Ecto neural progenitor cell (in vitro differentiated cells): ENCODE data around the gene IL9R.
"Not testable (repeated sequence)": the region's sequence is repeated elsewhere in the genome, so short reads cannot be mapped to it uniquely, and the experiment has no call there.

Experiments used
- DNase-seq: peaks from one replicate; pipeline ENCODE4 v3.0.0-alpha.2; 2018; ENCODE audit warnings: low spot score

IL9R gene

GRCh38 chrX:155998761-155999510 is 1.4 kb downstream of the IL9R start:
- no peak for DNase-seq

- DNase-seq, result not testable (repeated sequence)
Observed at GRCh38 chrX:155999751-156000150, 2.3 kb downstream of the IL9R start.

GRCh38 chrX:156000361-156000926 is 2.9 kb downstream of the IL9R start:
- DNase-seq, result no peak

GRCh38 chrX:156001001-156001666 is 3.6 kb downstream of the IL9R start:
- no peak for DNase-seq

- no peak for DNase-seq
Observed at GRCh38 chrX:156001667-156002021, 4.1 kb downstream of the IL9R start.

GRCh38 chrX:156002507-156002906 is 5.0 kb downstream of the IL9R start:
- DNase-seq, result no peak

- DNase-seq, result no peak
Observed at GRCh38 chrX:156003486-156004185, 6.1 kb downstream of the IL9R start.

GRCh38 chrX:156004256-156004655 is 6.8 kb downstream of the IL9R start:
- DNase-seq, result no peak

GRCh38 chrX:156004740-156005139 is 7.2 kb downstream of the IL9R start:
- no peak for DNase-seq

- DNase-seq, result no peak
Observed at GRCh38 chrX:156005144-156005543, 7.6 kb downstream of the IL9R start.

GRCh38 chrX:156006468-156006867 is 9.0 kb downstream of the IL9R start:
- not testable (repeated sequence) for DNase-seq

- not testable (repeated sequence) for DNase-seq
Observed at GRCh38 chrX:156008379-156008778, 10.9 kb downstream of the IL9R start.

GRCh38 chrX:156008915-156009314 is 11.4 kb downstream of the IL9R start:
- no peak for DNase-seq

- not testable (repeated sequence) for DNase-seq
Observed at GRCh38 chrX:156009691-156010090, 12.2 kb downstream of the IL9R start.

- not testable (repeated sequence) for DNase-seq
Observed at GRCh38 chrX:156013286-156013953, 15.9 kb downstream of the IL9R start.

GRCh38 chrX:156019846-156020245 is 22.4 kb downstream of the IL9R start:
- DNase-seq, result not testable (repeated sequence)

GRCh38 chrX:156023002-156023401 is 25.5 kb downstream of the IL9R start:
- not testable (repeated sequence) for DNase-seq

GRCh38 chrX:156024949-156025492 is 27.5 kb downstream of the IL9R start:
- DNase-seq, result not testable (repeated sequence)

- DNase-seq, result not testable (repeated sequence)
Observed at GRCh38 chrX:156028653-156029237, 31.2 kb downstream of the IL9R start.

- DNase-seq, result not testable (repeated sequence)
Observed at GRCh38 chrX:156029296-156029695, 31.8 kb downstream of the IL9R start.

- not testable (repeated sequence) for DNase-seq
Observed at GRCh38 chrX:156029707-156030442, 32.4 kb downstream of the IL9R start.
